HG03520 (cell line): ENCODE results near the gene TRIM47.
"Not testable (repeated sequence)": the region's sequence is repeated elsewhere in the genome, so short reads cannot be mapped to it uniquely, and the experiment has no call there.

ENCODE experiments used
- ATAC-seq: cut with Tn5 transposase; IDR thresholded peaks from one replicate; pipeline ENCODE4 v1.9.1; 2021; ENCODE audit warnings: mild to moderate bottlenecking, moderate library complexity; ENCODE audit not compliant: unreplicated experiment

Gene TRIM47

DNA sequence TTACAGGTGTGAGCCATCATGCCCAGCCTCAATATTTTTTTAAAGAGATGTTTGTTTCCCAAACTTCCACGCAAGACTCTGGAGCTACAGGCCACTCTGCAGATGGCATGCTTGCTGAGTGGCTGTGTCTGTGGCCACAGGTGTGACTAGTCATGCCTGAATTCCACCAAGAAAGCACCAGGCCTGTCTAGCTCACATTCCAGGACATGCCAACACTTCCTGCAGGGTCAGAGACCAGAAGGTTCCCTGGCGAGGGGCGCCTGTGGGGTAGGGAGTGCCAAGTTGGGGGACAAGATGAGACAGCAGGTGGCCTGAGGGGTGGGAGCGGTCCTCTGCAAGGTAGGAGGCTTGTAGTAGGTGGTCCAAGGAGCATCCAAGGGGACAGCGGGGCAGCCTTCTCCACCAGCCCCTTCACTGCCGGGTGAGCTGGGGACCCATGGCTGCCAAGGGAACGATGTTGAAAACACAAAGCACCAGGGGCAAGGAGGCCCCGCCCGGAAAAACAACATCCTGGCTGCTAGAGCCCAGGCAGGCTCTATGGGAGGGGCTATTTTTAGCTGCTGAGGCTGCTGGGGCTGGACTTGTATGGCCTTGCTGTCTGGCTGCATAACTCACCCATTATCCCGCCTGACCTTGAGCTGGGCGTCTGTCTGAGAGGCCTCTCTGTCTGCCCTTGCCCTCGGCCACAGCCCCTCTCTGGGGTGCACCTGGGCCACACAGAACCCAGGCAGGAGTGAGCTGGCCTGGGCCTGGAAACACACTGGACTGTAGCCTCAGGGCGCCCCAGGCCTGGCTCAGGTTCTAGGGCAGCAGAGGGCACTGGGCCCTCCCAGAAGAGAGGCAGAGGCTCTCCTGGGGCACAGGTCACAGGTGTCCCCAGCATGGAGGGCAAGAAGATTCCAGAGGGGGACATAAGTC lies 5.7 kb downstream of the TRIM47 start:
- ATAC-seq = no peak

DNA sequence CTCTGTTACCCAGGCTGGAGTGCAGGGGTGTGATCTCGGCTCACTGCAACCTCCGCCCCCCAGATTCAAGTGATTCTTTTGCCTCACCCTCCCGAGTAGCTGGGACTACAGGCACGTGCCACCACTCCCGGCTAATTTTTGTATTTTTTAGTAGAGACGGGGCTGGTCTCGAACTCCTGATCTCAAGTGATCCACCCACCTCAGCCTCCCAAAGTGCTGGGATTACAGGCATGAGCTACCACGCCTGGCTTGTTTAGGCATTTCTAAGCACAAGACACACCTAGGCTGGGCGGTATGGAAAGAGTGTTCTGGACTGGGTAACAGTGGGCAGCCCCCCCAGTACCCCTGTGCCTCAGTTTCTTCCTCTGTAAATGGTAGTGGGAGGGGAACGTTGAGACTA lies 8.2 kb downstream of the TRIM47 start:
- ATAC-seq = not testable (repeated sequence)

DNA sequence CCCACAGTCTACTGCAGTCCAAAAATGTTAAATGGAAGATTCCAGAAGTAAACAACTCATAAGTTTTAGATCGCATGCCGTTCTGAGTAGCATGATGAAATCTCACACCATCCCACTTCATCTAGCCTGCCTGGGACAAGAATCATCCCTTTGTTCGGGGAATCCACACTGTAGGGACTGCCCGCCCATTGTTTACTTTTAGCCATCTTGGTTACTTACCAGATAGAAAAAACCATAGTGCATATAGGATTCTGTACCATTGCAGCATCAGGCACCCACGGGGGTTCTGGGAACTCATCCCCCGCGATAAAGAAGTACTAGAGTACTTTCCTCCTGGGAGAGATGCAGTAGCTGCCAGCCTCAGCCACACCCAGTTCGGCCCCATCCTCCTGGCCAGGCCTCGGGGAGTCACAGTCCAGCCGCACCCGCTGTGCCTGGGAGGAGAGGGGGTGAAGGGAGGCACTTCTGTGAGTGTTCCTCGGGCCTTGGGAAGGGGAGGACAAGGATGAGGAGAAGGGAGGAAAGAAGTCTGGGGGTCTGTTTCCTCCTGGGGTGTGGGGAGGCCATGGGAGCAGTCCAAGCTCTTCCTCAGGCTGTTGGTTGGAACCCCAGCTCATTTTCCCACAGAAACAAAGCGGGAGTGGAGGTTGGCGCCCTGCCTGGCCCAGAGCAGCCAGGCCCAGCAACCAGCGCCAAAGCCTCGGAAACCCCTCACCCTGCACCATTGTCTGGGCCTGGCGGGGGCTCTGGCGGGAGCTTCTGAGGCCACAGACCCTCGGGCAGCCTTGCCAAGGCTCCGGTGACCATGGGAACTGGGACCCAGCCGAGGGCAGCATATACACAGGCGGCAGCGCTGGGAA lies 8.9 kb downstream of the TRIM47 start:
- ATAC-seq = no peak

- not testable (repeated sequence) for ATAC-seq
Measured at GRCh38 chr17:75868730-75869281, 9.6 kb downstream of the TRIM47 start.

GRCh38 chr17:75865404-75866188 lies 12.8 kb downstream of the TRIM47 start:
- not testable (repeated sequence) for ATAC-seq

- not testable (repeated sequence) for ATAC-seq
Measured at GRCh38 chr17:75864887-75865286, 13.5 kb downstream of the TRIM47 start.

GRCh38 chr17:75864448-75864871 lies 13.9 kb downstream of the TRIM47 start:
- ATAC-seq = peak; percentile 82

DNA sequence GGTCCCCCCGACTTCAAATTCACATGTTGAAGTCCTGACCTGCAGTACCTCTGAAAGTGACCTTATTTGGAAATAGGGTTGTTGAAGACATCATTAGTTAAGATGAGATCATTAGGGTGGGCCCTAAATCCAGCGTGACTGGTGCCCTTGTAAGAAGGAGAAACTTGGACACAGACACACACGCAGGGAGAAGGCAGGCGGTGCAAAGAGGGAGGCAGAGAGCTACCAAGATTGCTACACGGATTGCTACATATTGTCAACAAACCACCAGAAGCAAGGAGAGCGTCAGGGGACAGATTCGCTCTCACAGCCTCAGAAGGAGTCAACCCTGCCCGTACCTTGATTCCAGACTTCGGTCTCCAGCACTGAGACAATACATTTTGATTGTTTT lies 16.5 kb downstream of the TRIM47 start:
- ATAC-seq = no peak

GRCh38 chr17:75859358-75859757 lies 19.0 kb downstream of the TRIM47 start:
- not testable (repeated sequence) for ATAC-seq

- ATAC-seq = no peak
Measured at GRCh38 chr17:75856062-75856756, 22.2 kb downstream of the TRIM47 start.

DNA sequence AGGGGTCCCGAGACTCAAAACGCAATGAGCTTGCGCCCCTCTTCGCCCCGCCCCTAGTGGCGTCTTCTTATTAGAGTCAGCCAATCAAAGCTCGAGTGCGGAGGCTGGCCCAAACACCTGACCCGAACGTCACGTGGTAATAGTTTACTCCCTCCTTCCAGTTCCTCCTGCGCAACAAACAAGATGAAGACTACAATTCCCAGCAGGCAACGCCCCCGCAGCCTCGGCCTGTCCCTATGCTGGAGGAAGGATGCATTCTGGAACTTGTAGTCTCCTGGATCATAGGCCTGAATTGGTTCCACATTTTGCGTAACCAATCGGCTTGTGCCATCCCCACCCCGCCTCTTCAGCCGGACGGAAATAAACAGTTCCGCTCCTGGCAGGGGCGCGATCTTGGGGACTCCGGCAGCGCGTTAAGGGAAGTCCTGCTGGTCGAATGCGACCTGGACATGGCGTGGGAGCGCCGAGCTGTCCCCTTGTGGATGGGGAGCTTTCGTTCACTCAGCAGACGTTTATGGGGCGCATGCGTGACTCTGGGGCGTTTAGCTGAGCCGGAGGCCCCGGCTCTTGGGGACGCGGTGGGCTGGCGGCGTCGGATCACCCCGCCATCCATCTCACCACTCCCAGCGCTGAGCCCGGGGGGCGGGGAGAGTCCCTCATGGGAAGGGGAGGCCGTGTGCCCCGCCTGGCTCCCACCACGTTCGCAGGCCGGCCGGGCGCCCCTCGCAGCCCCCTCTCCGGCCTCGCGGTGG lies 22.9 kb downstream of the TRIM47 start, which contains the start of gene WBP2:
Gene WBP2, minus strand, starts transcription at position 26 of the 752 bp plus-strand sequence. CDS start 38 bp downstream, outside the sequence.
- peak; percentile 79 for ATAC-seq

- no peak for ATAC-seq
Measured at GRCh38 chr17:75854881-75855309, 23.5 kb downstream of the TRIM47 start.

DNA sequence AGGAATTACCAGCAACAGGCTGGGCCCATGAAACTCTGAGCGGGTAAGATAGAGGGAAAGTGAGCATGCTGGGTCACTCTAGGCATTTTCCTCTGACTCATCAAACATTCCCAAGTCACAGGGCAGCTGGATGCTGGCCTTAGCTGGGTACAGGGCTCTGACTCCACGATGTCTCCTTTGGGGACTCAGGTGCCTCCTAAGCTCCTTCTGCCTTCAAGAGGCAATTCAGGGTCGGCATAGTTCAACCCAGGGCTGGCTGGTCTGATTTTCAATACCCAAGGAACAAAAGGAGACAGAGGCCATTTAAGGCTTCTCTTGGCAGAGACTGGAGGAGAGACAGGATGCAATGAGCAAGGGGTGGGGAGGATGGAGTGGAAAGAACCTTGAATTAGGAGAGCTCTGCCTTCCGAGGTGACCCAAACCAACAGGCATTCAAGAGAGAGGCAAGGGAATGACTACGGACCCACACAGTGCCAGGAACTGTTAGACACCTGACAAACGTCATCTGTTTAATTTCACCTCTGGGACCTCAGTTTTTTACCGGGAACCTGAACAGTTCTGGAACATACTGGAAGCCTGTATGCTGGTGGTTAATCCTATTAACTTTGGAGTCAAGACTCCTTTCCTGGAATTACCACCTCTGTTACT lies 24.2 kb downstream of the TRIM47 start:
- no peak for ATAC-seq

GRCh38 chr17:75853433-75853832 lies 24.9 kb downstream of the TRIM47 start:
- no peak for ATAC-seq

DNA sequence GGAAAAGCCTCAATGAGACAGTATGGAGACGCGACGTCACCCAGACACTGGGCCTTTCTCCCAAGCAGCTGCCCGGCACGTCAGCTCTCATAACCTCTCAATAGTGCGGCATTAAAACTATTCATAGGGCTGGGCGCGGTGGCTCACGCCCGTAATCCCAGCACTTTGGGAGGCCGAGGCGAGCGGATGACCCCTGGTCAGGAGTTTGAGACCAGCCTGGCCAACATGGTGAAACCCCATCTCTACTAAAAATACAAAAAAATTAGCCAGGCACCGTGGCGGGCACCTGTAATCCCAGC lies 26.7 kb downstream of the TRIM47 start:
- not testable (repeated sequence) for ATAC-seq

DNA sequence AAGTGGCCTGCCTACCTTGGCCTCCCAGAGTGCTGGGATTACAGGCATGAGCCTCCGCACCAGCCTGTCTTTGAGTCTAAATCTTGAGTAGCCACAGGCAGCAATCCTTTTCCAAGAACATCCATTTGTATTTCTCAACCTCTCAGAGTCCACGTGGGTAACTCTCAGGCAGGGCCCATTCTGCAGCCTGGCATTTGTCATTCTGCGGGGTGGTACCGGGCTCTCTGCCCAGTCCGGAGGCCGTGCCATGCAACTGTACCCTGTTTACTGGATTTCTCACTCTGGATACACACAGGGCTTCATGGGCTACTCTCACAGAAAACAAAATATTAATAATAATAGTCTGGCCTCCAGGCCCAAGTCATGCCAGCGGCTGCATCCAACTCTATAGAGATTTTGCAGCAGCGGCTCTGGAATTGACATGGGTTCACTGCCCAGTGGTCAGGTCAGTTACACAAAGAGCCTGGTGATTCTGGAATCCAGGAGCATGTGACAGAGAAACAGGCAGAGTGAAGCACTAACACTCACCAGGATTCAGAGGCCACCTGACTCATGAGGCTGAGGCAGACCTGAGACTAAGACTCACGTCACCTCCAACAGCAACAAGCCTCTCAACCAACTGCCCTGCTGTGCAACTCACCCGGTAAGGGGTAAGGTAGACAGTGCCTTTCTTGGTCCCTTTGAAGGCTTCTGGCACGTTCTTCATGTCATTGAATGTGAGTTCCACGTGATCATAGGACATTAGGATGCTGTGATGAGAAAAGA lies 27.3 kb downstream of the TRIM47 start:
- ATAC-seq = no peak

DNA sequence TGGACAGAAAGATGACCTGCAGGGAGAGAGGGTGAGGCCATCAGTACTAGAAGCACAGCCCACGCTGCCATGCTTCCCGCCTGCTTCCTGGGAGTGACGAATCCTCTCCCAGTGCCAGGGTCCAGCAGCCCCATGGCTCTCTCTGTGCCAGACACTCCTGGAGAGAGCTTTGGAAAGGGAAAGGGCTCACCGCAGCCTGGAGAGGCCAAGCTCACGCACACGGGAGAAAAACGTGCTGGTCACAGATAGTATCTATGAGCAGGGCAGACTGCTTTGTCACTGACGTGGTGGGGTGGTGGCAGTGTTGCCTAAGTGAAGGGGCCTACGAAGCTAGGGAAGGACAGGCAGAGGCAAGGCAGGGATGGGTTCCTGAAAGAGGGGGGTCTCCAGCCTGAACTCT lies 28.7 kb downstream of the TRIM47 start:
- ATAC-seq = no peak

- no peak for ATAC-seq
Measured at GRCh38 chr17:75849279-75849646, 29.1 kb downstream of the TRIM47 start.
